ENCODE data around the gene AK5.

AK5 gene

DNA sequence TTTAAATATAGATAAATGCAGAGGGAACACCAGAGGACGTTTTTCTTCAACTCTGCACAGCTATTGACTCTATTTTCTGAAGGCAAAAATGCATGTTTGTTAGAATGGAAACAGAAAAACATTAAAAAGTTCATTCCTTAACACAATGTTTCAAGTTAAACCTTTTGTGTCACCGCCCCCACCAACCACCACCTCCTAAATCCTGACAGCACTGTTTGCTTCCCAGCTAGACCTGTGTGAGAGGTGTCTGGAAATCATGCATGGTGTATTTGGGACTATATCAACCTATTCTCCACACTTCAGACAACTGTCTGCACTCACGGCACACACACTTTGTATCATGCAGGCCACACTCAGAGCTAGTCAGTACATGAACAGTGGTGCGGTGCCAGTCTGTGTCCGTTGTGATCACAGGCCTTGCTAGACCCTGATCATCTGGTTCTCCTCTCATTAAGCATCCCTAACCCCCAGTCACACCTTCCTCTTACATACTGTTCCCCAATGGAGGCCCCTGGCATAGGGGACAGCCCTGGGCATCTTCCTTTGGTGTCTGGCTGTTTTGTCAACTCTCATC is 276.9 kb downstream of the AK5 start:
- TF ChIP-seq, protein P1, sequence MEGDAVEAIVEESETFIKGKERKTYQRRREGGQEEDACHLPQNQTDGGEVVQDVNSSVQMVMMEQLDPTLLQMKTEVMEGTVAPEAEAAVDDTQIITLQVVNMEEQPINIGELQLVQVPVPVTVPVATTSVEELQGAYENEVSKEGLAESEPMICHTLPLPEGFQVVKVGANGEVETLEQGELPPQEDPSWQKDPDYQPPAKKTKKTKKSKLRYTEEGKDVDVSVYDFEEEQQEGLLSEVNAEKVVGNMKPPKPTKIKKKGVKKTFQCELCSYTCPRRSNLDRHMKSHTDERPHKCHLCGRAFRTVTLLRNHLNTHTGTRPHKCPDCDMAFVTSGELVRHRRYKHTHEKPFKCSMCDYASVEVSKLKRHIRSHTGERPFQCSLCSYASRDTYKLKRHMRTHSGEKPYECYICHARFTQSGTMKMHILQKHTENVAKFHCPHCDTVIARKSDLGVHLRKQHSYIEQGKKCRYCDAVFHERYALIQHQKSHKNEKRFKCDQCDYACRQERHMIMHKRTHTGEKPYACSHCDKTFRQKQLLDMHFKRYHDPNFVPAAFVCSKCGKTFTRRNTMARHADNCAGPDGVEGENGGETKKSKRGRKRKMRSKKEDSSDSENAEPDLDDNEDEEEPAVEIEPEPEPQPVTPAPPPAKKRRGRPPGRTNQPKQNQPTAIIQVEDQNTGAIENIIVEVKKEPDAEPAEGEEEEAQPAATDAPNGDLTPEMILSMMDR (IDR thresholded peaks at IDR 0.05), result no peak

DNA sequence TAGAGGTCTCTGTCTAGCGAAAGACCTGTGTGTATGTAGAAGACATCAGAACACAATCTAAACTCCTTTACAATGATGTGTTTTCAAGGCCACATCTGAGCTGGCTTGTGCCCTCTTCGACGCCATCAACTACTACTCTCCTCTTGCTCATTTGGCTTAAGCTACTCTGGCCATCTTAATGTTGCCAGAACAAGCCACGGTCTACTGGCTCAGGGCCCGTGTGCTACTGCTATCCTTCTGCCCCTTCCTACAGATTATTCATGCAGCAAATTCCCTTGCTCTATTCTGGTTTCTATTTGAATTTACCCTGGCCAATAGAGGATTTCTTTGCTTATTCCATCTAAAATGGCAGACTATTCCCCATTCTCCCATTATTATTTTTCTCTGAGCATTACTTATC is 278.9 kb downstream of the AK5 start:
- TF ChIP-seq, protein P1 (IDR thresholded peaks at IDR 0.05), result no peak

DNA sequence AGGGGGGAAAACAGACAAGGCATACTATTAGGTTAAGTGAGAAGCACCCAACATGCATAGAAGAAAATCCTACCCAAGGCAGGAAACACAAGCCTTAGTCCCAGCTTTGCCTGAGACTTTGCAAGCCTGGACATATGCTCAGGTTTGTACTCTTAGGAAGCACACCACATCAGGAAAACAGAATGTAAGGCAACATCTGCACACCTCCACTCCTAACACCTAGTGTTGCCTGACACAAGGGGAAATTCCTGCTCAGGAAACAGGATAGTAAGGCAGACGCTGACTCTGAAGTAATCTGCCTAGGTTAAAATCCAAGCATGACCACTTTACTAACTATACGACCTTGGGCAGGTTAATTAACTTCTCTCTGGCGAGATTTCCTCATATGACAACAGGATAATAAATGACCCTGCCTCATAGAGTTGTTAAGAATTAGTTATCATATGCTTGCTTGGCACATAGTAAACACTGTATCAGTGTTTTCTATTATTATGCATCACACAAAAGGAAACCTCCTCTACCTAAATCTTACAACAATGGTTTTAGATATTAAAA is 280.9 kb downstream of the AK5 start:
- TF ChIP-seq, protein P1 (IDR thresholded peaks at IDR 0.05), result no peak

DNA sequence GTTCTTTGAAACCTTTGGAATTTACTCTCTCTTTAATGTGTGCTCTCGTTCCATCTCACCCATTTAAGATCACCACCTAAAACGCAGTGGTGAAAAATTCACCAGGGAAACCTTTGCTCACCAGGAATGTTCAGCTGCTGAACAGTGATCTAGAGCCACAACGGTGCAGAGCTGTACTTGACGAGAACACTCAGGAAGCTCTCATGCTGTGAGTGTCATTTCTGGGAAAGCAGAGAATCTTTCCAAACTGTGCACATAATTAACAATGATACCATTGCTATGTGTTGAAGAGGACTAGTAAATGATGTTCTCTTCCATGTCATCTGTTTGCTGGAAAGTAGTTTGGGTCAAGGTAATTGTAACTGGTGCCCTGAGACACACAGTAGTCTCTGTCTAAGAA is 283.5 kb downstream of the AK5 start:
- TF ChIP-seq, protein P1 (IDR thresholded peaks at IDR 0.05), result no peak

DNA sequence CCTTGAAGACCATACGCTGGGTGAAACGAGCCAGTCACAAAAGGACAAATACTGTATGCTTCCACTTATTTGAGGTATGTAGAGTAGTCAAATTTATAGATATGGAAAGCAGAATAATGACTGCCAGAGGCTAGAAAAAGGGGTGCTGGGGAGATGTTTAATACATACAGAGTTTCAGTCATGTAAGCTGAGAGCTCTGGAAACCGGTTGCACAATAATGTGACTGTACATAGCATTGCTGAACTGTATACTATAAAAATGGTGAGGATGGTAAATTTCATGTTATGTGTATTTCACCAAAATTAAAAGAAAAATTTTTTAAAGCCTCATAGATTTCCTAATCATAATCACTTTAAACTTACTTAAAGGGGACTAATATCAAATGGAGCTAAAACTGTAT is 289.8 kb downstream of the AK5 start:
- TF ChIP-seq, protein P1 (IDR thresholded peaks at IDR 0.05), result no peak

DNA sequence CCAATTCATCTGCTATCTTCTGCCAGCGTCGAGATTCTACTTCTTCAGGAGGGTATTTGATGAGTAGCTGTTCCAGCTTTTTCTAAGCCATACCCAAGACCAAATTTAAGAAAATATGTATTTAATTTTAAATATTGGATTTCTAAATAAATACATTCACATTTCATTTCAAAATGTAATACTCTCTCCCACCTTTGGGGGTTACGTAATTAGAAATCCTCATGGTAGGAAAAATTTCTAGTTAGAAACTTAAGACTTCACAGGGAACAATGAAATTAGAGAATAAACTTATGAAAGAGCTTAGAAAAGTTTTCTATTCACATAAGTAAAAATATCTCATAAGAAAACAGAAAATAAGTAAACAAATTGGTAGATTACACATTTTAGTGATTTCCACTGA is 297.7 kb downstream of the AK5 start:
- TF ChIP-seq, protein P1 (IDR thresholded peaks at IDR 0.05), result no peak

DNA sequence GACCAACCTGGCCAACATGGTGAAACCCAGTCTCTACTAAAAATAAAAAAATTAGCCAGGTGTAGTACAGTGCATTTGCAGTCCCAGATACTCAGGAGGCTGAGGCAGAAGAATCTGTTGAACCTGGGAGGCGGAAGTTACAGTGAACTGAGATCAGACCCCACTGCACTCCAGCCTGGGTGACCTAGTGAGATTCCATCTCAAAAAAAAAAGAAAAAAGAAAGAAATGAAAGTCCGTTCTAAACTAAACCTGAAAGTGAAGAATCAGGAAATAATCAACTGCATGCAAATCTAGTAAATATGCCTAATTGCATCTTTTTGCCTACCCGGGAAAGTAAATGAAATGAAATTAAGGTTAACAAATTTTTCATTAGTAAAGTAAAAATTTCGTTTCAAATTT is 301.1 kb downstream of the AK5 start:
- TF ChIP-seq, protein P1 (IDR thresholded peaks at IDR 0.05), result no peak

DNA sequence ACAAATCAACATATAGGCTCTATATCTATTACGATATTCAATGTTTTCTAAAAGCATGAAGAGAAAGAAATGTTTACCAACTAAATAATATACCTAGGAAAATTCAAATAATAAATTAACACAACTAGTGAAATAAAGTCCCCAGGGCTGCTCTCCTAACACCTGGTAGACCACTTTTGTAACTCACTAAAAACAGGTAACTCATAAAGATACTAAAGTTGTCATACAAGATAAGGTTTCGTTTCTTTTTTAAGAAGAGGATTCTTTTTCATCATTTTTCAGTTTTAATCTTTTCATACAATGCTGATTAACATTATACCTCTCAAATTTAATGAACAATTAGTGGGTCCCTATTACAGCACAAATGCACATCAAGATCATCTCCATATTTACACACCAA is 301.7 kb downstream of the AK5 start:
- TF ChIP-seq, protein P1 (IDR thresholded peaks at IDR 0.05), result no peak
